Activated effector memory CD4-positive, alpha-beta T cell treated with anti-CD3 and anti-CD28 coated beads, Interleukin-2, amount 50 U/mL, for 16 hours (primary cell): ENCODE data around the gene AMOT.

ENCODE experiments used
- DNase-seq: peaks from one replicate; pipeline ENCODE4 v3.0.0-alpha.2; 2020

Gene AMOT

GRCh38 chrX:112835019-112835418 lies 5.6 kb downstream of the AMOT start:
- no peak for DNase-seq

GRCh38 chrX:112834031-112834845 lies 6.4 kb downstream of the AMOT start:
- no peak for DNase-seq

GRCh38 chrX:112832481-112833095 lies 8.0 kb downstream of the AMOT start:
- DNase-seq: no peak

DNA sequence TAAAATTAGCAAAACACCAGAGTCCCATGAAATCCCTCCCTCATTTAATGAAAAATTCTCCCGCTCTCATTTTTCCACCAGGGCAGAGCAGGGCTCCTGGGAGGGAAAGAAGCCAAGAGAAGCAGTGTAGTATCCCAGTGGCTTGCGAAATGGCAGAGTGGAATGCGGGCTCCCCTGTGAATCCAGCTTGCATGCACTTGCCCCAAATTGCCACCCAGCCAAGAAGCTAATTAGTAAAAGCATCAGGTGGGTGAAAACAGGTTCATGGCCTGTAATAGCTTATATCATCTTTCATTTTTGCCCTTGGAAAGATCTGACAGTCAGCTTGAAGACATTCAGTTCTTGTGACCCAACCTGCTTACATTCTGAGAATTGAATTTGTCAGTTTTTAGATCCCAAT lies 10.1 kb downstream of the AMOT start:
- DNase-seq: no peak

DNA sequence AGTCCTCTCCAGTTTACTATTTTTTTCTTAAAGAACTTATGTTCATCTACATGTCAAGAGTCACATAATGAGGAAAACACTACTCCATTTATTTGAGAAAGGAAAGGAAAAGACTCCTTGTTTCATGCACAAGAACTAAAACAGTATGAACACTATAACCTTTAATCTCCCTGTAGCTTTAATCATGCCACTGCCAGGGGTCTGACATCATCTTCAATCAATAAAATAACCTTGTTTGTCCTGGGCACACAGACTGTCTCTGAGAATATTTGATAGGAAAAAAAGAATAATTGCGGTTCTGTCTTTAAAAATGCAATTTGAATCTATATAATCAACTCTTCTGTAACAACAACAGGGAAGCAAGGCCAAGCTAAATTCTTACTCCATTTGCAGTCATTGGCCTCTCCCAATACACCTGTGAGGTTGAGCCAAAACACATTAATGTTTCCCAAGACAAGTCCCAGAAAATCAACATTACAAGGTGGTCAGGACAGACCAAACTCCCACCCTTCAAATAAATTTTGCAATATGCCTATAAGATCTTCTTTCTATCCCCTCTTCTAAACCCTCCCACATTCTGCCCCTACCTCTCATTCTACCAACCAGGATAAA lies 13.2 kb downstream of the AMOT start:
- DNase-seq: no peak

DNA sequence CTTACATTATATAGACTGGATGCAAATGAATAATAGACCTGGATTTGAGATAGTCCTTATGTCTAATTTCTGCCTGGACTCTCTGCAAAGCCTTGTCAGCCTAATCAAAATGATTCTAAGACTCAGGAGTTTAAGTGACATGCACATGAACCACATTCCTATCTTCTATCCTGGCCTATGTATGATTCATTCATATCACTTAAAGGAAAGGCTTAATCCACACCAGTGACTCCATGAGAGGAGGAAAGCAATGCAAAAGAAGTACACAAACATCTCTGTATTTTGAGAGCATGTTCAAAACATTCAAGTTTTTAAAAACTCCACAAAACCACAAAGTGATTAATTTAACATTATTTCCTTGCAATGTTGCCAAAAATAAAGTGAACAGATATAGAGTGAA lies 14.6 kb downstream of the AMOT start:
- no peak for DNase-seq

DNA sequence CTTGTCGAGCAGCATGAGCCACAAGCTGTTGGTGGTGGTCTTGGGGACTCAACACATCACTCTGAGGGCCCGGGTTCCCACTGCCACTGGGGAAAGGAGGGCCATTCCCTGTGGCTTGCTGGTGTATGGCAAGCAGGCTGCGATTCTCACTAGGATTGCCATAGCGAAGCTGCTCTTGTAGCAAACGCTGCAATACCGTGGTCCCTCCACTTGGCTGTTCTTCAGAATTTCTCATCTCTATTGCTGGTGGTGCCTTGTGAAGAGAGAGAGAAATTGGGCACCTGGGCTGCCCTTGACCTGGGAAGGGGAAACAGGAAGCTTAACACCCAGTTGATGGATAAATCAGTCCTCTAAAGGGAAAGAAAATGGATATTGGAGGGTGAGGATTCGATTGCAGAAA lies 17.7 kb downstream of the AMOT start:
- no peak for DNase-seq

DNA sequence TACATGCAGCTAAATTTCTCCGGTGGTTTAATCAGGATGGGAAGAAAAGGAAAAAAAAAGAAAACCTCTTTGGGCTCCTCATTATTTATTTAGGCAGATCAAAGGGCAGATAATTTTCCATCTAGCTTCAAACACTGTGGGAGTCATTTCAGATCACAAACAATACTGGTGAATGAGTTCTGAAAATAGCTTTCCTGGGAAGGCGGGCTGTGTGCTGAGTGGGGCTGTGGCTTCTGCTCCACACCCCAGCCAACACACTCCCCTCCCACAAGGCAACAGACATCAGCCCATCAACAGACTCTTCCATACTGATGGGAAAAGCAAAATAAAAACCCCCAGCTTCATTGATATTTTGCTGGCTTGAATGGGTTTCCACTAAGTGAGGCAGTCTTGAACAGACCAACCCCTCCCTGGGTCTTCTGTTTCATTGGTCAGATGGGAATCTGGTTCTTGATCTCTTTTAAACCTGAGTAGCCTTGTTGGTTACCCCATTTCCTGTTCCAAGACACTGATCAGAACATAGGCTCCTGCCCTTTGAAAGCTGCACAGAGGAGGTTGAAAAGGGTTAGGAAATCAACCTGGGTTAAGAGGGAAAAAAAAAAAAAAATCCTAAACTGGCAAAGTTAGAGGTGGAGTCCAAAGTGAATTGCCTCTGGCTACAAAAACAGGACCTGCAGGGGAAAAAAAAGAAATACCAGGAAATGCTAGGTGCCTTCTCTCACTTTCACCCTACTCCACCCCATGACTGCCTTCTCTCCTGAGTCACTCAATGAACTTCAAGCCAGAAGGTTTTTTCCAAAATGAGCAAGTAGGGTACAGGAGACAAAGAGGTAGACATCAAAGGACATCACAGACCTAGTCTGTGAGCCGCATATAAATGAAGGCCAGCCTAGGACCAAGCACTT lies 20.0 kb downstream of the AMOT start:
- no peak for DNase-seq

GRCh38 chrX:112819813-112820212 lies 20.8 kb downstream of the AMOT start:
- DNase-seq: no peak

DNA sequence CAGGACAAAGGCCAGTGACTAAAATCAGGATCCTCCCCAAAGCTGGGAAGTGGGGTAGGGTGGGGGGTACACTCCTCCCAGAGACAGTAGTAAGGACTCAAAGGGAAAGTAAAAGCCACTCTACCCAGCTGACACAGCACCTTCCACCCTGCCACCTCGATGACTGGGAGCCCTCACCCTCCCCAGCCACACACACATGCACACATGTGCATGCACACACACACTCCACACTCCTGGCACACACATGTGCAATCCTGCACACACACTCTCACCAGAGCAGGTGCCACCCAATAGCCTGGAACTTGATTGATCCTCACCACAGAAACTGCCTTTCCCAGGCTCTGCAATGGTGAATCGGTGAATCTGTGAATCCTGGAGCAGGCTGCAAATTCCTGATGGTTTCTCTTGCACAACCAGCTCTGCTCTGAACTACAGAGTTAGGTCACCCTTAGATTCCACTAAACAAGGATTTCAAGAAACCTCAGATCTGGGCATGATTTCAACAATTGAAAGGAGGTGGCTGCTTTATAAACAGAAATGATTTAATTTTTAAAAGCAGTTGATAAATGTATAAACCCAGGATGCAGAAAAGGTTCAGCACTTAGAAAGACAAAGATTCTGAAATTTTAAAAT lies 21.5 kb downstream of the AMOT start:
- no peak for DNase-seq

- no peak for DNase-seq
These were observed 22.3 kb downstream of the AMOT start for GRCh38 chrX:112818114-112819007.

GRCh38 chrX:112816908-112817307 lies 23.7 kb downstream of the AMOT start:
- no peak for DNase-seq

GRCh38 chrX:112814496-112814895 lies 26.1 kb downstream of the AMOT start:
- DNase-seq: no peak

DNA sequence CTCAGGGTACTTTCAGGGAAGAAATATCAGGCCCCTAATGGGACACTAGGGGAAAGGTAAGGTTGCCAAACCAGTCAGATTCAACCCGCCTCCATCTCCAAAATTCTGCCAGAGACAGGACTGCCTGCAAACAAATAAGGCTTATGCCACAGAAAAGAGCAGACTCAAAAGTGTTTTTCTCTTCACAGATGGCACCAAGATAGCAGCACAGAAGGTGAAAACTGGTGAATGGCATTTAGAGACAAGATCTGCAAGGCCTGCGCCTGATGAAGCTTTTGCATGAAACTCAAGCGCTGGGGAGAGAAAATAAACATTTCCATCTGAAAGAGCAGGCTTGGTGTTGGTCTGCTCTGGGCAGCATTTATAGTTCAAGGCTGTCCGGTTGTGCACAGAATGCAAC lies 27.9 kb downstream of the AMOT start:
- no peak for DNase-seq

GRCh38 chrX:112808651-112809195 lies 31.9 kb downstream of the AMOT start:
- DNase-seq: no peak

DNA sequence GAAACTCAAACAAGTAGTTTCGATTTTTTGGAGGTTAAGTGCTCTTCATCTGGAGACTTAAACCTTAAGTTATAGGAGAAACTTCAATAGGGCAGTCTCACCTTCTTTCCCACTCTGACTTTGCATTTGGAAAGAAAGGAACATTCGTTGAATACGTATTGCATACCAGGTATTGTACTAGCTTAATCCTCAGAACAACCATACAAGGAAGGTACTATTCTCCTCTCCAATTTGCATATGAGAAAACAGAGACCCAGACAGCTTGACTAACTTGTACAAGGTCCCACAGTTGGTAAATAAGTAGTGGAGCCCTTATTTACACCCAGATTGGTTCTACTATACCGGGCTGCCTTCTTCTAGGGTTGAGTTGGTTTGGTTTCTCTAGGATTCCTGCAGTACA lies 32.6 kb downstream of the AMOT start:
- no peak for DNase-seq

DNA sequence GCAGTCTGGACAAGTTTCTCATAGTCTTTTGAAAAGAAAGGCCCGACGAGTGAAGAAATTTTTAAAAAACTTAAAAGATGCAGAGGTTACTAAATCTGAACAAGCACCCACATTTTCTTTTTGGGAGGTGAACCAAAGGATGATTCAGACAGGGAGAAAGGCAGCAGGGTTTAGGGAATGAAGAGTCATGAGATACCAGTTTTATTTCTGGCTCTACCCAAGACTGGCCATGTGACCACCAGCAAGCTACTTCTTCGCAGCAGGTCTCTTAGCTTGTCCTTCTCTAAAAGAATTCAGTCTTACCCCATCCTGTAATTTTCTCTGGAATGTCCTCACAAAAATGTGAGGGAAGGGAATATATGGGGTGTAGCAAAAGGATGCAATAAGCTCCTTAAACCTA lies 37.6 kb downstream of the AMOT start:
- DNase-seq: no peak

DNA sequence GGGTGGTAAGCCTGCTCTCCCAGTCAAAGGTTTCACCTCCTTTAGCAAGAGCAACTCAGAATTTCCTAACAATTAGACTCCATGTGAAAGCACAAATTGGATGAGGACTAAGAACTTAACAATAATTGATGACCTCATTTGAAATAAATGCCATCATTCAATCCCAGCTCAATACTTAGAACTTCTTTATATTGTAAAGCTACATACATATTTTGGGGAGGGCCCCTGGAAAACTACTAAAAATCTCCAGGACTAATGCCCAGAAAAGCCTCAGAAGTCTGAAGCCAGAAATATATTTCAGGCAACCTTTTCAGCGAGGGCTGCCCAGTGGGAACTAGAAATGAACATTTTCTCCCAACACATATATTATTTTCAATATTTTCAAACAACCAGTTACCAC lies 38.1 kb downstream of the AMOT start:
- DNase-seq: no peak

DNA sequence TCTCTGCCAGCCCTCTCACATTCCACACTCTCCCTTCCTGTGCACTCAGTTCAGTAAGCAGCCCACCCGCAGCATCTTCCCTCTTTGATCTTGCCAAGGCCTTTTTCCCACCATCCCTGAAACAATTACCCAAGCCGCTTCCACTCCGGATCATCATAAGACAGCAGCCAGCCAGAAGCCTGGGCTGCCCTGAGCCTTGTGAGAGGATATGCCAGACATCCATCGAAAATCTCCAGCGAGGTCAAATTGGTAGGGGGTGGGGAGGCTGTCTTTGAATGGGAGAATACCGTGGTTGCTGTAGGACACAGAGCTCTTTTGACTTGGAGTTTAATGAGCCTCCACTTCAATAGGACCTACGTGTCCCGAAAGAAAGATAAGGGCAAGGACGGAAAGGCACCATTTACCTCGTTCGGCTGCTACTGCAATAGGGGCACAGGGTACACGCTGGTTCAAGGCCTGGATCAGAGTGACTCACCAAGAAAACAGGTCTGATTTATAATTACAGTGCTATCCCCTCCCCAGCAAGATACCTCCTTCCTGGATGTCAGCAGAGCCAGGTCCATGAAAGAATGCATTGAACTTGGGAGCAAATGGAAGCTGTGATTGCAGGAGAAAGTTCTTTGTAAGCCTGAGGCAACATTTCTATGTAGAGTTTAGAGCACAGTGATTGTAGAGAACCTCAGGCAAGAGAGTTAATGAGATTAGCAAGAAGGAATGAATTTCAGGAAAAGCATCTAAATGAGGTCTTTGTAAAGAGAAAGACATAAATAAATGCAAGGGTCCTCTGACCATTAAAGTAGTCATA lies 39.5 kb downstream of the AMOT start:
- DNase-seq: no peak

GRCh38 chrX:112799425-112799824 lies 41.2 kb downstream of the AMOT start:
- no peak for DNase-seq
